Peyer's patch (tissue), 4 donors: ENCODE results near the gene SETDB1. TPM values are rescaled to one million over a fixed set of nuclear protein-coding genes. Genes with fewer than 3 reads are reported as not detected.
A peak's percentile ranks its signal among the peaks of the same experiment; 100 is the strongest.

Experiments
- DNase-seq, 3 donors: peaks; one replicate each; pipeline ENCODE4 v3.0.0-alpha.2; 2017 to 2019
- H3K27ac ChIP-seq, 4 donors: fragments of 200-600 bp; sonication (generic); one replicate each; pipeline ENCODE4 v1.5.1; 2016 to 2019
- H3K27me3 ChIP-seq, 2 donors: fragments of 200-600 bp; sonication (generic); one replicate each; pipeline ENCODE4 v1.5.1; 2019
- H3K36me3 ChIP-seq, 3 donors: fragments of 200-600 bp; sonication (generic); one replicate each; pipeline ENCODE4 v1.5.1; 2016 to 2019
- H3K4me1 ChIP-seq, 4 donors: fragments of 200-600 bp; sonication (generic); one replicate each; pipeline ENCODE4 v1.5.1; 2016 to 2019
- H3K4me3 ChIP-seq, 4 donors: fragments of 200-600 bp; sonication (generic); 1 replicate in 3 of 4; 2 replicates in 1 of 4; pipeline ENCODE4 v1.5.1; 2016 to 2019; ENCODE audit warnings: mild to moderate bottlenecking in 1 of 4
- H3K9me3 ChIP-seq, 4 donors: fragments of 200-600 bp; sonication (generic); one replicate each; pipeline ENCODE4 v1.5.1; 2016 to 2019; ENCODE audit warnings: mild to moderate bottlenecking in 1 of 4
- POLR2A ChIP-seq, 2 donors: fragments of 450-650 bp; IDR thresholded peaks; one replicate each; pipeline ENCODE4 v1.5.1; 2017; ENCODE audit warnings: antibody characterized with exemption in 2 of 2, mild to moderate bottlenecking in 2 of 2, moderate library complexity in 2 of 2
- total RNA-seq, 4 donors: library from RNA; depleted of rRNA; stranded (reverse); fragments of >200 nt; gene quantifications; one replicate each; pipeline ENCODE4 v1.1.0, GENCODE V29; 2016
- TF ChIP-seq, protein P1 (sequence below), 6 experiments: fragments of 450-650 bp in 4 of 6; fragments of 200-600 bp in 2 of 6; sonication (generic) in 1 of 6; IDR thresholded peaks; one replicate each; pipeline ENCODE4 v1.5.1; 2017 to 2019; ENCODE audit warnings: antibody characterized with exemption in 6 of 6, mild to moderate bottlenecking in 3 of 6, moderate library complexity in 1 of 6

The SETDB1 gene
- total RNA-seq, 4 donors from 2014 or later: 28.2 to 106 (median 61.5) TPM

DNA sequence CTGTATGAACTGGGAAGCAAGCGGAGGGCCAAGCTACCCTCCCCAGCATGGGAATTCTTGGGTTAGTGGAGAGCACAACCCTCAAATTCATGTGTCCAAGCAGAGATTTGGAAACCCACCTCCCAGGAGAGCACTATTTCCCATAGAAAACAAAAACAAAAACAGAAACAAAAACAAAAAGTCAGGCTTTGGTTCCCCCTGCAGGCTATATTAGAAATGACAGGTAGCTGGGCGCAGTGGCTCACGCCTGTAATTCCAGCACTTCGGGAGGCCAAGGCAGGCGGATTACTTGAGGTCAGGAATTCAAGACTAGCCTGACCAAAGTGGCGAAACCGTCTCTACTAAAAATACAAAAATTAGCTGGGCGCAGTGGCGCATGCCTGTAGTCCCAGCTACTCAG, 69.7 kb downstream of the SETDB1 start:
- no peak overlapping the region for H3K4me3 ChIP-seq
- TF ChIP-seq, protein P1, sequence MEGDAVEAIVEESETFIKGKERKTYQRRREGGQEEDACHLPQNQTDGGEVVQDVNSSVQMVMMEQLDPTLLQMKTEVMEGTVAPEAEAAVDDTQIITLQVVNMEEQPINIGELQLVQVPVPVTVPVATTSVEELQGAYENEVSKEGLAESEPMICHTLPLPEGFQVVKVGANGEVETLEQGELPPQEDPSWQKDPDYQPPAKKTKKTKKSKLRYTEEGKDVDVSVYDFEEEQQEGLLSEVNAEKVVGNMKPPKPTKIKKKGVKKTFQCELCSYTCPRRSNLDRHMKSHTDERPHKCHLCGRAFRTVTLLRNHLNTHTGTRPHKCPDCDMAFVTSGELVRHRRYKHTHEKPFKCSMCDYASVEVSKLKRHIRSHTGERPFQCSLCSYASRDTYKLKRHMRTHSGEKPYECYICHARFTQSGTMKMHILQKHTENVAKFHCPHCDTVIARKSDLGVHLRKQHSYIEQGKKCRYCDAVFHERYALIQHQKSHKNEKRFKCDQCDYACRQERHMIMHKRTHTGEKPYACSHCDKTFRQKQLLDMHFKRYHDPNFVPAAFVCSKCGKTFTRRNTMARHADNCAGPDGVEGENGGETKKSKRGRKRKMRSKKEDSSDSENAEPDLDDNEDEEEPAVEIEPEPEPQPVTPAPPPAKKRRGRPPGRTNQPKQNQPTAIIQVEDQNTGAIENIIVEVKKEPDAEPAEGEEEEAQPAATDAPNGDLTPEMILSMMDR (IDR thresholded peaks at IDR 0.05): peak; percentile 70 to 87 (median 80)
- TF ChIP-seq POLR2A (IDR thresholded peaks at IDR 0.05): no peak
- no peaks in the 10 kb centered on the region for H3K9me3 ChIP-seq
- no peaks in the 10 kb centered on the region for H3K27me3 ChIP-seq
- peaks cover 0 to 45% (median 0%) of the 10 kb centered on the region in 3 donors for H3K36me3 ChIP-seq
- peak overlapping the region in 2 of 4 donors; percentile 8 to 20 for H3K27ac ChIP-seq
- no peaks in the 10 kb centered on the region for H3K4me1 ChIP-seq
- DNase-seq: peak in 1 of 3 donors; percentile 59

DNA sequence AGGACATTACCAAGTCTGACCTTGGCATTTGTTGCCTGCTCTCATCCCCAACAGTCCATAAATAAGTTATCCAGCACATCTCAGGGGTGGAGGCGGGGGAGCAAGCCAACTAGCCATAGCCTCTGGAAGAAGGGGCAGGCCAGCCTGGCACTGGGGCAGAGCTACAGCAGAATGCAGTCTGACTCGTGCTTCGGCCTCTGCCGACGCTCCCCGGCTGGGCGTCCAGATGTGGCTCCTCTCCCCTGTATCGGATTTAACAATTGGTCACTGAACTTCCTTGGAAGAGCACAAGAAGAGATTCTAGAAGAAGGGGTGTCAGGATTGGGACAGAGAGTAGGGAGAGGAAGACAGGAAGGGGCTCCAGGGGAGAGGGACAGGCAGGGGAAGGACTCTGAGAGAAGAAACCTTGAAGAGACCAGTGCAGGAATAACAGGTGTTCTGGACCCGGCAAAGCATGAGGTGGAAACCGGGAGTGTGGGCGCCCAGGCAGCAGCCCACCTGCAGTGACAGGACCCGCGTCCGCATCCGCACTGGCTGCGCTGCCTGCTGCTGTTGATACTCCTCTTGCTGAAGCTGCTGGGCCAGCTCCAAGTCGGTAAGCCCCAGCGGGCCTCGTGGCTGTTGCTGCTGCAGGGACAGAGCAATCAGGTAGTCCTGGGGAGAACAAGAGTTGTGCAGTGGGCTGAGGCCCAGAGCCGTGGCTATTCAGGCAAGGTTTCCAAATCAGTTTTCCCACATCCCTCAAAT, 71.1 kb downstream of the SETDB1 start:
- H3K27ac ChIP-seq: no peak overlapping the region
- H3K4me3 ChIP-seq: no peak overlapping the region
- peaks cover 0 to 58% (median 0%) of the 10 kb centered on the region in 3 donors for H3K36me3 ChIP-seq
- TF ChIP-seq, protein P1 (IDR thresholded peaks at IDR 0.05): no peak
- no peak for TF ChIP-seq POLR2A (IDR thresholded peaks at IDR 0.05)
- DNase-seq: no peak
- peaks cover 0 to 3% (median 0%) of the 10 kb centered on the region in 4 donors for H3K4me1 ChIP-seq
- H3K27me3 ChIP-seq: no peaks in the 10 kb centered on the region
- no peaks in the 10 kb centered on the region for H3K9me3 ChIP-seq

DNA sequence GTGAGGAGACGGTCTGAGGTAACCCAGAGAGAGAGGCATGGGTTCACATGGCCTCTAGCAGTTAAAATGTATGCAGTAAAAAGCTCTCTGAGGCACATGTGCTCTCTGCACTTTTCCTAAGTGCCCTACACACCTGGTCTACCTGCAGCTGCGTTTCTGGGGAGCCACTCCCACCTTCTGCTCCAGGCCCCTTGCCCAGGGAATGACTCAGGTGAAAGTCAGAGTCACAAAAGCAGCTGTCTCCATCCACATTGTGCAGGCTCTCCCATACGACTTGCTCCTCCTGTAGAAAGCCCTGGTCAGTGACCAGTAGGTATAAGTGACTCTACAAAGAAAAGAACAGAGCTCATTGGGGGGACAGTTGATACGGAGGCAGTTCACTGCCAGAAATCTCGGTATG, 71.8 kb downstream of the SETDB1 start:
- no peak overlapping the region for H3K27ac ChIP-seq
- H3K9me3 ChIP-seq: no peaks in the 10 kb centered on the region
- no peaks in the 10 kb centered on the region for H3K27me3 ChIP-seq
- no peak for DNase-seq
- TF ChIP-seq, protein P1 (IDR thresholded peaks at IDR 0.05): no peak
- no peak for TF ChIP-seq POLR2A (IDR thresholded peaks at IDR 0.05)
- H3K36me3 ChIP-seq: peaks cover 0 to 64% (median 0%) of the 10 kb centered on the region in 3 donors
- peaks cover 0 to 9% (median 0%) of the 10 kb centered on the region in 4 donors for H3K4me1 ChIP-seq
- H3K4me3 ChIP-seq: no peak overlapping the region

DNA sequence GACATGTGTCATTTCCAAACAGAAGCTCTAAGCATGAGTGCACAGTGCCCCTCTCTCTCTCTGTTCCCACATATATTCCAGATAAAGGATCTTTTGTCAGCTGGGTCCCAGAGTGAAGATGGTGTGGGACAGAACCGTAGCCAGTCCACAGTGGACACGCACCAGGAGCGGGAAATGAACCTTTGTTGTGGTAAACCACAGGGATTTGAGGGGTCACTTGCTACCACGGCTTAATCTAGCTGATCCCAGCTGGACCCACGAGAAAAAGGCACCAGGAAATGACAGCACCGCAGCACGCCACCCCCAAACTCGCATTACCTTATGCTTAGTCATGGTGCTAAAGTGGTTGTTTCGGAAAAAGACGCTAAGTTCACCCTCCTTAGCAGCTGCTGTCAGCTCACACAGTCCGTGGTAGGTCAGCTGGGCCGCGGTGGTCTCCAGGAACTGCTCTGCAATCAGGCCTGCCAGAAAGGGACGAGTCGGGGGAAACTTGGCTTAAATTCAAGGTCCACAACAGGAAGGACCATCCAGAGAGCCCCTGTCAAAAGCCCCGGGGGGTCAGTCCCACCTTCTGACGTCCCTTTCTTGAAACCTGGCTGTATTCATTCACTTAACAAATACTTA, 73.0 kb downstream of the SETDB1 start:
- no peaks in the 10 kb centered on the region for H3K27me3 ChIP-seq
- no peak overlapping the region for H3K27ac ChIP-seq
- peaks cover 0 to 65% (median 0%) of the 10 kb centered on the region in 3 donors for H3K36me3 ChIP-seq
- H3K9me3 ChIP-seq: no peaks in the 10 kb centered on the region
- H3K4me3 ChIP-seq: no peak overlapping the region
- DNase-seq: no peak
- H3K4me1 ChIP-seq: peaks cover 0 to 21% (median 0%) of the 10 kb centered on the region in 4 donors
- TF ChIP-seq, protein P1 (IDR thresholded peaks at IDR 0.05): no peak
- no peak for TF ChIP-seq POLR2A (IDR thresholded peaks at IDR 0.05)

DNA sequence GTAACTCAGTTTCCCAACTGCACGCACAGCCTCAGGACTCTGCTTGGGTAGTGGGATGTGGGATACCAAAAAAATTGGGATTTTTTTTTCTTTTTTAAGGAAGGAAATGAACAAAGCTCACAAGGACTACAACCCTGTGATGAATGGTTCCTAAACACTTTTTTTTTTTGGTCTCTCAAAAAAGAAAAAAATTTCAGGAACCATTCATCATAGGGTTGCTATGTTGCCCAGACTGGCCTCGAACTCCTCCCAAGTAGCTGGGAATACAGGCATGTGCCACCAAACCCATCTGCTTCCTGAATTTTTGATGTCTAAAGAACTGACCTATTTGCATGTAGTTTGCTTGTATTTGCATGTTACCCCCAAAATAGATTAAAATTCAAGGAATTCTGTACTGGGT, 73.8 kb downstream of the SETDB1 start:
- TF ChIP-seq, protein P1 (IDR thresholded peaks at IDR 0.05): no peak
- TF ChIP-seq POLR2A (IDR thresholded peaks at IDR 0.05): no peak
- Histone ChIP-seq H3K27me3 (no peaks in the 10 kb centered on the region), H3K27ac (no peak overlapping the region), H3K9me3 (no peaks in the 10 kb centered on the region), H3K36me3 (peaks cover 0 to 65% (median 0%) of the 10 kb centered on the region in 3 donors), H3K4me1 (peaks cover 0 to 29% (median under 1%) of the 10 kb centered on the region in 4 donors), H3K4me3 (no peak overlapping the region)
- no peak for DNase-seq
